Endometrial microvascular endothelial cells (primary cell): ENCODE results near the gene PCA3. TPM values are rescaled to one million over a fixed set of nuclear protein-coding genes. Genes with fewer than 3 reads are reported as not detected.

ENCODE experiments used
- in situ Hi-C: cut with HindIII; loops from 2 replicates; pipeline ENCODE4 v1.10.0; 2017; ENCODE audit warnings: low sequenced_read_pairs, low pct_unique_long_range_greater_than_20kb; ENCODE audit errors: inconsistent ontology term
- total RNA-seq: library from RNA; depleted of rRNA; stranded (reverse); fragments of >200 nt; gene quantifications from one replicate; pipeline ENCODE4 v1.2.3, GENCODE V29; 2015; ENCODE audit errors: inconsistent ontology term

Gene PCA3
- total RNA-seq, 1 donor from 2014 or later: 0.84 TPM

DNA sequence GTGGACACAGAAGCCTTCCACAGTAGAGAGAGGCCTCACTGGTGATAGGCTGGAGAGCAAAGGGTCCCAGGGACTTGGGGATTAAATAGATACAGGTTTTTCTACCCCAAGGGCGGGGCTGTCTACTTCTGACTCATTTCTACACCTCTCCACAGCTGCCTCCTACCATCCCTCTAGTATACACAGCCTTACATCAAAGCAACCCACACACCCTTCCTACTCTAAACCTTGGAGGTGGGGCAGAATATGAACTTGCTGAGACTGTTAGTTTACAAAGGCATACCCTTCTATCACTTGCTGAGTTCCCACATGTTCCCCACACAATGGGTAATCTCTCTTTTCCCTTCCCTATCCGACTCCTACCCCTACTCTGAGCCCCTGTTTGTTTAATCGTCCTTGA is 19.9 kb upstream of the PCA3 start:
- in situ Hi-C loops: no loop called here

DNA sequence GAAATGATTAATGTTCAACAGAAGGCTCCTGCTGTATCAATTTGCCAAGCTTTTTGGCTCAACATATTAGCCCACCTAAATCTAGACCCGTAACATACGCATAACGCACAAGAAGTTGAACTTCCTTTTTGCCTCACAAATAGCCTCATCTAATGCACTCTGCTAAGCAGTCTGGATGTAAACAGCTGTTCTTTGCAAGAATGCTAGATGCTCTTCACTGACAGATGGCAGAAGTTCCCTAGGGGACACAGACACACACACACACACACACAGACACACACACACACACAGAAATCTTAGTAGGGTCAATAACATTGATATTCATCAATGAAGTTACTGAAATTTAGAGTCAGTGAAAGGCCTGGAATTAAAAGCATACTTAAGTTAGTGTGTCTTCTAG is 13.2 kb upstream of the PCA3 start:
- in situ Hi-C loops: no loop called here

DNA sequence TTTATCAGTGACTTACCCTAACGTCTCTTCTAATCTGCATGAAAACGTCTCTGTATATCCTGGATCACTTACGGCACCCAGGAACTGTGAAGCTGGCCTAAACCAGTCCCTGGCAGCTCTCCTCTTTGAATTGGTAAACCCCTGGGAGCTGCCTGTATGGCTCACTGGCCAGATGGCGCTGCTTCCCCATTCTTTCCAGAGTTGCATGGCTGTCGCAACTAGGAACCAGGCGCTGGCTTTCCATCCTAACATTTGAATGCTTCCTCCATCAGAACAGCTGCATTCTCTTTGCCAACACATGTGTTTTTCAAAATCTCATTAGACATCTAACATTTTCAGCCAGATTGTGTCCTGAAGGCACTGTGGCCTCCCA is 8.0 kb upstream of the PCA3 start:
- in situ Hi-C loops: no loop called here

DNA sequence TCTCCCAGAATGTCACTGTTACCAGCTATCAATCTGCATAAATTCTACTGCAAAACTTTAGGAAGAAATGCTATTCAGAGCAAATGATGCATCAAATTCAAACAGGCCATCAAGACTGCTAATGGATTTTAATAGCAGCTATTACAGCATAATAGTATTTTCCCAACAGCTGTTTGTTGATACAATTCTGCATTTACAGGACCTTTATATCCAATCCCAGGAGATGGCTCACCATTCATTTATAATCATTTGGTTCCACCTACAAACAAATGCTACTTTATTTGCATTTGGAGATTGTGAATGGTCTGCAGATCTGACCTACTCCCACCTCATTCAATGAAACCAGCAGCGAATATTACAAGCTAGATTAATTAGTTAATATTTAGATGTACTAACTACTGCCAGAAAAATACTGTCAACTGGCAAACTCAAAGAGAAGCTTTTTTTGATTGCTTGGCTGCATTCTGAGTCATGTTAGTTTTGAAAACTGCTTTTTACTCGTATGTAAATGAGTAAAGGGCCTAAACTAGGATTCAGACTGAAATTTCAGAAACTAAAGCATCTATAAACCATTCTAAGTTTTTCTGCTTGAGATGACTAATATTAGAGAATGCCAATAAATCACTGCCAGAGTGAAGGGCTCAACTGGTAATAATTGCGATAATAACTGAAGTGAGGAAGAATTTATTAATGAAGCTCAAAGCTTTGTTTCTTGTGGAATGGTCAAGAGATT is 7.1 kb upstream of the PCA3 start:
- in situ Hi-C loops: no loop called here

DNA sequence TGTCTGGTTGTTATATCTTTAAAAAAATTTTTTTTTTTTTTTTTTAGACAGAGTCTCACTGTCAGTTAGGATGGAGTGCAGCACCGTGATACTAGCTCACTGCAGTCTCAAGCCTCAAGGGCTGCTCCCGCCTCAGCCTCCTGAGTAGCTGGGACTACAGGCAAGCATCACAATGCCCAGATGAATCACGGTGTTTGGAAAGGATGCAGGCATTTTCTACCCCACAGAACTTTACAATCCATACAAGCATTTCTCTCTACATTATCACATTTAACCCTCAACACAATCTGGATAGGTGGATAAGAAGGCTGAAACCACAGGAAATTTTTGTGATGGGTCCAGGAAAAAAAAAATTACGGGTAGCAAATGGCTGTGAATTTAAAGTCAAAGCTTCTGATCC is 5.8 kb upstream of the PCA3 start:
- in situ Hi-C loops: no loop called here

DNA sequence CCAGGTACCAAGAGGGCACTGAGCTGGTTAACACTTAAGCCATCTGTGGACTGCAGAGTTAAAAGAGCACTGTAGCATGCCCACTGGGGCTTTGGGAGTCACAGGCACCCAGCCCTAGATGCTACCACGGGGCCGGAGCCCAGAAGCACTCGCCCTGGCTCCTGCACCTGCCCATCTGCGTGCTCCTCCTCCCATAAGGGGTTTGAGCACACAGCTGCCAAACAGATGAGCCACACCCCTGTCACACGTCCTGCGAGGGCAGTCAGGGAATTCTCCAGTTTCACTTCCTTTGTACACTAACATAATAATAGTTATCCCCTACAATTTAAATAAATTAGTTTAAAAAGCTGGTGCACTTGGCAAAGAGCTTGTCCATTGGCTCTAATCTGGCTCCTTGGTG is 4.5 kb upstream of the PCA3 start:
- in situ Hi-C loops: no loop called here

DNA sequence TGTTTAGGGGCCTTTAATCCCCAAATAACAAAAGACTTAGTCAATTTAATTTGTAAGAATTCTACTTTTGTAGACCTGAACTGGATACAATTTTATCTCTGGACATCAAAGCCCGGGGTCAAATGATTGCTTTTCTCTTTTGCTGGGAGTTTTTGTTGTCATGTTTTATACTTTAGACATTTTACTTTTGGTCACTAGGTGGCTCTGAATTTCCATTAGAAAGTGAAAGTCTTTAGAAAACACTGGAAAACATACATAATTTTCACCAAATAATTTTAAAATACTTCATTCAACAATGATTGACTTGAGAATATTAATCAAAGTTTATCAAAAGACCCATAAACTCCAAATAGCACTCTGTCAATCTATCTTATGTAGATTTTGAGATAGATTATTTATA is 2.8 kb upstream of the PCA3 start:
- in situ Hi-C loops: no loop called here

DNA sequence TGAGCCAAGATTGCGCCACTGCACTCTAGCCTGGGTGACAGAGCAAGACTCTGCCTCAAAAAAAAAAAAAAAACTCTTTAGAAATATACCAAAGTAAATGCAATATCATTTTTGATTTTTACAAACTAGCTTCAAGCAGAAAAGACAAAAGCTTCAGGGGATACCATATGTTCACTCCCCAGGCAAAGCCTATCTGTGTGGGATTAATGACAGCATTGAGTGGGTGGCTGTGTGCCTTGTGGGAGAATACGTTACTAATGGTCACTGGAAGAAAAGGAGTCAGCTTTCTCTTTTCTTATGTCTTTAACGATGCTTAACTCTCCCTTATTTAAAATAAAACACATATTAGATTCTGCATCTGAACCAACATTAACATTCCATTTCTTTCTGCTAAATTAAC is 1.9 kb downstream of the PCA3 start:
- in situ Hi-C loops: no loop called here

DNA sequence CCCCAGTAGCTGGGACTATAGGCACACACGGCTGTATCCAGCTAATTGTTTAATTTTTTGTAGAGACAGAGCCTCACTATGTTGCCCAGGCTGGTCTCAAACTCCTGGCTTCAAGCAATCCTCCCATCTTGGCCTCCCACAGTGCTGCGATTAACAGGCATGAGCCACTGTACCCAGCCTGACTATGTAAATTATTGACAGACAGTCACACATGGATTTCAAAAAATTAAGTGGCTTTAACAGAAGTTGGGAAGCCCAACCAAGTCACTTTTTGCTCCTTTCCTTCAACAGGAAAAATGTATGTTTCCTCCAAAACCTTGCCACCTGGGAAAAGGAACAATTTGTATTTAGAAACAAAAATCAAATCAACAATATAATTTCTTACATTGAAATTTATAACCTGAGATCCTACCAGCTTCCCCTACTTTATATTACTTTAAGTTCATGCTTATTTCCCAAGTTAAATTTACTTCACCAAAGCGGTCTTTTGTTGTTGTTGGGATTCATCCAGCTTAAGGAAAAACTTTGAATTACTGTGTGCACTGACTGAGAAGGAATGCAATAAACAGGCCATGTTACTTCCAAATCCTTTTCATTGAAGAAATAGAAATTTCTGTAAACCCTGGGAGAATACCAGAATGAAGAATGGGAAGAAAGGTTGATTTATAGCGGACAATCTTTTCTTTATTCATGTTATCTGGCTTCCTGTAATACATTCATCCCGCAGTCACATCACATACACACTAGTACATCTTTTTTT is 8.6 kb downstream of the PCA3 start:
- in situ Hi-C loops: no loop called here

DNA sequence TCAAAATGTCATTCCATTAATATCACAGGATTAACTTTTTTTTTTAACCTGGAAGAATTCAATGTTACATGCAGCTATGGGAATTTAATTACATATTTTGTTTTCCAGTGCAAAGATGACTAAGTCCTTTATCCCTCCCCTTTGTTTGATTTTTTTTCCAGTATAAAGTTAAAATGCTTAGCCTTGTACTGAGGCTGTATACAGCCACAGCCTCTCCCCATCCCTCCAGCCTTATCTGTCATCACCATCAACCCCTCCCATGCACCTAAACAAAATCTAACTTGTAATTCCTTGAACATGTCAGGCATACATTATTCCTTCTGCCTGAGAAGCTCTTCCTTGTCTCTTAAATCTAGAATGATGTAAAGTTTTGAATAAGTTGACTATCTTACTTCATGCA is 20.6 kb downstream of the PCA3 start:
- in situ Hi-C loops: no loop called here

DNA sequence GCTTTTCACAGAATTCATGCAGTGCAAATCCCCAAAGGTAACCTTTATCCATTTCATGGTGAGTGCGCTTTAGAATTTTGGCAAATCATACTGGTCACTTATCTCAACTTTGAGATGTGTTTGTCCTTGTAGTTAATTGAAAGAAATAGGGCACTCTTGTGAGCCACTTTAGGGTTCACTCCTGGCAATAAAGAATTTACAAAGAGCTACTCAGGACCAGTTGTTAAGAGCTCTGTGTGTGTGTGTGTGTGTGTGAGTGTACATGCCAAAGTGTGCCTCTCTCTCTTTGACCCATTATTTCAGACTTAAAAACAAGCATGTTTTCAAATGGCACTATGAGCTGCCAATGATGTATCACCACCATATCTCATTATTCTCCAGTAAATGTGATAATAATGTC is 21.3 kb downstream of the PCA3 start:
- in situ Hi-C loops: no loop called here

DNA sequence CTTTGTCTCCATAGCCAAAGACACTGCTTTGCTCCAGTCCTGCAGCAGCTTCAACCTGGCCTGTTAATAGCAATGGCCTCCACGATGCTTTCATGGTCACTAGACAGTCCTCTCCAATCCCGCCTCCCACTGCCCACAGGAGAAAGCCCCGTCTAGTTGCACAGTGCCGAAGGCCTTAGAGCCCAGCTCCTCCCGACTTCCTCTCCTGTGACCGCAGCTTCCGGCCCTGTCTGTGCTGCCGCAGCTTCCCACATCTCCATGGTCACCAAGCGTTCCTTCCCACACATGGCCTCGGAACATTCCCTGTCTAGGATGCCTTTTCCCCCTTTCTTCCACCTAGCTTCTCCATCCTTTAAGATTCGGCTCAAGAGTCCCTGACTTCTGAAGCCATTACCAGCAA is 23.4 kb downstream of the PCA3 start:
- in situ Hi-C loops: no loop called here

DNA sequence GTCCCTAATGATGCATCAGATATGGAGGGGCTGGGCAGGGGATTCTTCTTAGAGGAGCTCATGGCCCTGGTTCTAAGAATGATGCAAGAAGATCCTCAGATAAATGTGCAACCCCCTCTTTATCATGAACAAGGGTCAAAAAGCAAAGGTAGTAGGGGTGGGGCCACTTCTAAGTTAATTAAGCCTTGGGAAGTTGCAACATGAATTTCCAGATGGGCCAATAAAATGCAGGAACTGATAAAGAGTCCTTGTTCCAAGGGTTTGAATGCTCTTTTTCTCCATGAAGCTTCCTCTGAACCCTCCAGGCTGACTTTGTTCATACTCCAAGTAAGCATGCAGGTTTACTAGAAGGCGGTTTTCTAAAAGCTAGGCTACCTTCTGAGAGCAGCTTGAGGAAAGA is 25.6 kb downstream of the PCA3 start:
- in situ Hi-C loops: no loop called here

DNA sequence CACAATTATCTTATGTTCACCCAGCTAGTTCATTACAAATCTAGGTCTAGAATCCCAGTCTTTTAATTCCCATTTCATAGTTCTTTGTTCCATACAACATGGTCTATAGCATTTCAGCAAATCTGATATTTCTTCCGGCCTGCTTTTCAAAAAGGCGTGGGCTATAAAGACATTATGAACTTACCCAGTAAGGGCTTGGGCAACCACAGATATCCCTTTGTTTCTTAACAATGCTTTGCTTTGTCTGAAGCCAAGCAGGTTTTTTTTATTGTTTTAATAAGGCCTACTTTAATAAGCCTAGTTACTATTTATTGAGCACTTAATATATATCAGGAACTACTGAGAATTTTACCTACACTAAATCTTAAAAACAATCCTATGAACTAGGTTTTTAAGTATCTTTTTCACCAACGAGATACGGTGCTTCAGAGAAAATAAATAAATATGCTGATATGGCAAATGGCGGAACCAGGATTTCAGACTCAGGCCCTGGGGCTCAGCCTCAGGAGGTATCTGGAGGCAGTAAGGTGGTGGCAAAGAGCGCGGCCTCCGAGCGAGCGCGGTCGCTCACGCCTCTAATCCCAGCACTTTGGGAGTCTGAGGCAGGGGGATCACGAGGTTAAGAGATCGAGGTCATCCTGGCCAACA is 29.7 kb downstream of the PCA3 start:
- in situ Hi-C loops: no loop called here

DNA sequence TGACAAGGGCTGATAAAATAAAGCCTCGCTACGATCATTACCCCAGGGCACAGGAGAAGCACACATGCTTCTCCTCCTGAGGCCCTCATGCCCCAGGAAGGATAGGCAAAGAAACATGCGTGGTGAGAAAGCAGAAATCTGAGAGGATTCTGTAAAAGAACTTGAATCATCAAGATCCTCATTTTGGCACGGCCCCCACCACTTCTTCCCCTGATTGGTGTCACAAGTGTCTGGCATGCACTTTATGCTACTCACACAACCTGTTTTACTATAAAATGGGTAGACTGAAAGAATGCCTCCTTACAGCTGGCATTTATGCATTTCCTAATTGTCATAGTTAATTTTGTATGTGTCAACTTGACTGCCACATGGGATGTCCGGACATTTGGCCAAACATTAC is 32.1 kb downstream of the PCA3 start:
- in situ Hi-C loops: no loop called here

DNA sequence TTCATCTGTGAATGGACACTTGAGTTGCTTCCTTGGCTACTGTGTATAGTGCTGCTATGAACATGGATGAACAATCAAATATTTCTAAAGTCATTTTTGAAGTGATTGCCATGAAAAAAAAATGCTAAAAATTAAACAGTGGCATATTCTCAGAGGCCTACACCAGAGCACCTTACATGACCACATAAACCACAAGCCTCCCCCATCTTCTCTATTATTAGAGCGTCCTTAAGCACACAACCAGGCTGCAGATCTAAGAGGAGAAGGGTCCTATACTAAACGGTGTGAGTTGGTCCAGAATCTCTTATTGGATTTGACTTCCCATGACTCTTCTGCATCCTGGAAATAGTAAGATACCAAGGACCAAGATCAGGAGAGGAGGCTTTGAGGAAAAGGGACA is 34.3 kb downstream of the PCA3 start:
- in situ Hi-C loops: no loop called here

DNA sequence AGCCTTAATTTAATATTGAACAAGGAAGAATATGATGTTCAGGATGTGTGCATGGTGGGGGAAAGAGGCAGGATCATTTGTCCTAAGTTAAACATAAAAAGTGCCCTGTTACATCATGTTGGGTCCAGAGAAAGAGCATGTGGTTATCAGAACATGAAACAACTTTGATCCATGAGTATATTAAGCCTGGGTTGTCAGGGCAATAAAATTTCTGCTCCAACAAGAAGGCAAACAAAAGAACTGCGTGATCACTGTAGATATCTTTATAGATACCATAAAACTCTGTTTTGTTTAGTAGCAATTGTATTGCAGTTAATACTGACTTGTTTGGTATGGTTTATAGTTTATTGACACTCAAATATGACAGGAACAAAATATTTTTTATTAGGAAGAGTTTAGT is 35.2 kb downstream of the PCA3 start:
- in situ Hi-C loops: no loop called here

DNA sequence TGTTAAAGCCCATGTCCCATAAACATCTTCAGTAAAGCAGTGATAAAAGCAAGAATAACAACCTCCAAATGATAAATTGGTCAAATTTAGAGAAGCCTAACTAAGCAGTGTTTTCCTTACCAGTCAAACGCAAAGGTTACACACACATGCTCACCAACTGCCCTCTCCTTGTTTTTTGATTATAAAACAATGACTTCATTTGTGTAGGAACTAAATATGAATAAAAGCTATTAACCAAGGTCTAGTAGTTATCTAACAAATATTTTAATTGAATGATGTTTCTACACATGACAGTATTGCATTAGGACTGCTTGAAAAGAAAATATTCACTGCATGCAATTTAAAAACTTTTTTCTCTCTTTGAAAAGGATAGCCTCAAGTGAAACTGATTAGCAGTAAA is 36.7 kb downstream of the PCA3 start:
- in situ Hi-C loops: no loop called here

DNA sequence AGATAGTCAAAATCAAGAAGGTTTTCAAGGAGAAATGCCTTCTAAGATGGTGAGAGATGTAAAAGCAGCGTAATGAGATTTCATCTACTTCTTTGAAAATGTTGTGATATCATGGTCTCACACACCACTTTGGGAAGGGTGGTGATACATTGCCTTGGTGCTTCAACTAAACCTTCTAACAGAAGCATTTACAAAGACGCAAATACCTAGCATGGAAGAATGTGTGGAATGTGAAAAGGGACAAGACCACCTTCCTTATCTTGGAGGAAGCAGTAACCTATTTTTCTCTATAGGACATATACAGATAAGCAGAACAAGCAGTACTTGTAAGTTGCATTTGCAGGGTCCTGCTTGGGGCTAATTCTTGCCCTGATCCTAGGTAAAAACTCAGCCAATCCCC is 38.8 kb downstream of the PCA3 start:
- in situ Hi-C loops: no loop called here

DNA sequence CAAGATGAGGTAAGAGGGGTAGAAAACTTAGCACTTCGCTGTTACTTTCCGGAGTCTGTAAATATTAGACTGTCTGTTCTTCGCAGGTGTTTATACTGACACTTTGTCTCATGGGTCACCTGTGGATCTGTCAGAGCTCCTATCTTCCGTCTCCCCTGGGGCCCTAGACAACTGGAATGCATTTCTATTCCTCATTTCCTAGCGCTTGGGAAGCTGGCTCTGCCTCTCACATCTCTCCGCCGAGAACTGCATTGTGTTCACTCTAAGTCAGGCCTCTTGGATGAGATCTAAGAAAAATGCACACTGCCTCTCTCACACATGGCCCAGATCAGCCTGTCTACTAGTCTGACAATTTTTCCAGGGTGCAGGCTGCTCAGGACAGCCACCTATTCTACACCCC is 39.5 kb downstream of the PCA3 start:
- in situ Hi-C loops: no loop called here
